Neural progenitor cell (in vitro differentiated cells): ENCODE results near the gene SLC6A18. TPM values are rescaled to one million over a fixed set of nuclear protein-coding genes. Genes with fewer than 3 reads are reported as not detected.

Experiments
- DNase-seq: peaks from one replicate; pipeline ENCODE4 v3.0.0-alpha.2; 2016; ENCODE audit warnings: low spot score
- H2AFZ ChIP-seq: fragments of 200-600 bp; sonication (generic); replicated peaks from 2 replicates; pipeline ENCODE4 v1.6.1; 2016; ENCODE audit warnings: antibody characterized with exemption
- H3F3A ChIP-seq: fragments of 200-600 bp; sonication (generic); 2 replicates; pipeline ENCODE4 v1.6.1; 2016; ENCODE audit warnings: antibody characterized with exemption, low read depth
- H3K27ac ChIP-seq: fragments of 200-600 bp; sonication (generic); 2 replicates; pipeline ENCODE4 v1.5.1; 2016; ENCODE audit warnings: mild to moderate bottlenecking
- H3K27me3 ChIP-seq: fragments of 200-600 bp; sonication (generic); 2 replicates; pipeline ENCODE4 v1.6.1; 2016; ENCODE audit warnings: mild to moderate bottlenecking, moderate library complexity
- H3K36me3 ChIP-seq: fragments of 200-600 bp; sonication (generic); 2 replicates; pipeline ENCODE4 v1.5.1; 2016
- H3K4me1 ChIP-seq: fragments of 200-600 bp; sonication (generic); 2 replicates; pipeline ENCODE4 v1.6.1; 2016; ENCODE audit warnings: mixed run types
- H3K4me2 ChIP-seq: fragments of 200-600 bp; sonication (generic); 2 replicates; pipeline ENCODE4 v1.6.1; 2016
- H3K4me3 ChIP-seq: fragments of 200-600 bp; sonication (generic); 2 replicates; pipeline ENCODE4 v1.5.1; 2016
- H3K79me2 ChIP-seq: fragments of 200-600 bp; sonication (generic); 2 replicates; pipeline ENCODE4 v1.6.1; 2016; ENCODE audit warnings: low read depth
- H3K9ac ChIP-seq: fragments of 200-600 bp; sonication (generic); 2 replicates; pipeline ENCODE4 v1.6.1; 2016
- H3K9me3 ChIP-seq: fragments of 200-600 bp; sonication (generic); 2 replicates; pipeline ENCODE4 v1.5.1; 2016; ENCODE audit warnings: low read depth
- H4K20me1 ChIP-seq: fragments of 200-600 bp; sonication (generic); 2 replicates; pipeline ENCODE4 v1.6.1; 2016; ENCODE audit warnings: low read depth
- H3K27ac Mint-ChIP-seq: 3 replicates; pipeline ENCODE4 v1.8.0; 2021; ENCODE audit warnings: mixed read lengths
- H3K27me3 Mint-ChIP-seq: 2 replicates; pipeline ENCODE4 v1.8.0; 2022; ENCODE audit warnings: low read depth, mild to moderate bottlenecking, inconsistent platforms, moderate library complexity, mixed read lengths; ENCODE audit not compliant: insufficient read depth
- H3K36me3 Mint-ChIP-seq: 3 replicates; pipeline ENCODE4 v1.8.0; 2021; ENCODE audit warnings: mixed read lengths
- H3K4me1 Mint-ChIP-seq: 3 replicates; pipeline ENCODE4 v1.8.0; 2021; ENCODE audit warnings: mixed read lengths
- H3K4me3 Mint-ChIP-seq: 3 replicates; pipeline ENCODE4 v1.8.0; 2021; ENCODE audit warnings: mild to moderate bottlenecking, moderate library complexity, mixed read lengths
- H3K9me3 Mint-ChIP-seq: 3 replicates; pipeline ENCODE4 v1.8.0; 2020; ENCODE audit warnings: mixed read lengths
- EZH2 ChIP-seq: fragments of 200-600 bp; sonication (generic); IDR thresholded peaks from 2 replicates; pipeline ENCODE4 v1.6.1; 2017; ENCODE audit warnings: antibody characterized with exemption, mild to moderate bottlenecking, moderate library complexity
- EZH2phosphoT487 ChIP-seq: fragments of 200-600 bp; sonication (generic); IDR thresholded peaks from 2 replicates; pipeline ENCODE4 v1.6.1; 2017; ENCODE audit warnings: antibody characterized with exemption
- total RNA-seq: library from RNA; depleted of rRNA; stranded (reverse); fragments of >200 nt; gene quantifications from 2 replicates; pipeline ENCODE4 v1.2.3, GENCODE V29; 2015; ENCODE audit warnings: low replicate concordance
- TF ChIP-seq, protein P1 (sequence below): fragments of 200-600 bp; sonication (generic); IDR thresholded peaks from 2 replicates; pipeline ENCODE4 v1.5.1; 2017; ENCODE audit warnings: antibody characterized with exemption, mild to moderate bottlenecking

SLC6A18 gene
- total RNA-seq, 1 donor from 2014 or later = not detected

DNA sequence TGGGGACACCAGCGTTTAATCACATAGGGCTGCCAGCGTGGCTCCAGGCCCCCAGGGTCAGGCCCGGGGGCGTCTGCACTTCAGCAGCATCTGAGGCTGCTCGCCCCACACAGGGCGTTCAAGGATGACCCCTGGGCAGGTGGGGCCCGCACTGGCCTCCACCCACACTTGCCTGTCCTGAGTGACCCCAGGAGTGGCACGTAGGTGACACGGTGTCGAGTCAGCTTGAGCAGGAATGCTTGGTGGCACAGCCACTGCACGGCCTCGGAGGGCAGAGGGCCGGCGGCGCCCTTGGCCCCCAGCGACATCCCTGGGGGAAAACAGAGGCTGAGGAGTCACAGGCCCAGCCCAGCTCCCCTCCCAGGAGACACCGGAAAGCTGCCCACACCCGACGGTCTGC, 29.0 kb downstream of the SLC6A18 start:
- no peak overlapping the region for H3K27ac Mint-ChIP-seq
- Histone ChIP-seq H3K36me3 (no peaks in the 10 kb centered on the region), H3K4me2 (no peak overlapping the region), H3K27ac (no peak overlapping the region), H3K9ac (no peak overlapping the region), H2AFZ (no peak overlapping the region), H4K20me1 (no peaks in the 10 kb centered on the region), H3K27me3 (no peaks in the 10 kb centered on the region), H3F3A (no peaks in the 10 kb centered on the region), H3K4me1 (no peaks in the 10 kb centered on the region), H3K4me3 (no peak overlapping the region), H3K79me2 (no peaks in the 10 kb centered on the region), H3K9me3 (no peaks in the 10 kb centered on the region)
- H3K27me3 Mint-ChIP-seq = peaks cover 6% of the 10 kb centered on the region
- no peak overlapping the region for H3K4me3 Mint-ChIP-seq
- DNase-seq = no peak
- TF ChIP-seq EZH2 (no peak), EZH2phosphoT487 (no peak)
- TF ChIP-seq, protein P1, sequence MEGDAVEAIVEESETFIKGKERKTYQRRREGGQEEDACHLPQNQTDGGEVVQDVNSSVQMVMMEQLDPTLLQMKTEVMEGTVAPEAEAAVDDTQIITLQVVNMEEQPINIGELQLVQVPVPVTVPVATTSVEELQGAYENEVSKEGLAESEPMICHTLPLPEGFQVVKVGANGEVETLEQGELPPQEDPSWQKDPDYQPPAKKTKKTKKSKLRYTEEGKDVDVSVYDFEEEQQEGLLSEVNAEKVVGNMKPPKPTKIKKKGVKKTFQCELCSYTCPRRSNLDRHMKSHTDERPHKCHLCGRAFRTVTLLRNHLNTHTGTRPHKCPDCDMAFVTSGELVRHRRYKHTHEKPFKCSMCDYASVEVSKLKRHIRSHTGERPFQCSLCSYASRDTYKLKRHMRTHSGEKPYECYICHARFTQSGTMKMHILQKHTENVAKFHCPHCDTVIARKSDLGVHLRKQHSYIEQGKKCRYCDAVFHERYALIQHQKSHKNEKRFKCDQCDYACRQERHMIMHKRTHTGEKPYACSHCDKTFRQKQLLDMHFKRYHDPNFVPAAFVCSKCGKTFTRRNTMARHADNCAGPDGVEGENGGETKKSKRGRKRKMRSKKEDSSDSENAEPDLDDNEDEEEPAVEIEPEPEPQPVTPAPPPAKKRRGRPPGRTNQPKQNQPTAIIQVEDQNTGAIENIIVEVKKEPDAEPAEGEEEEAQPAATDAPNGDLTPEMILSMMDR = no peak
- H3K36me3 Mint-ChIP-seq = no peaks in the 10 kb centered on the region
- H3K9me3 Mint-ChIP-seq = no peaks in the 10 kb centered on the region
- no peaks in the 10 kb centered on the region for H3K4me1 Mint-ChIP-seq

DNA sequence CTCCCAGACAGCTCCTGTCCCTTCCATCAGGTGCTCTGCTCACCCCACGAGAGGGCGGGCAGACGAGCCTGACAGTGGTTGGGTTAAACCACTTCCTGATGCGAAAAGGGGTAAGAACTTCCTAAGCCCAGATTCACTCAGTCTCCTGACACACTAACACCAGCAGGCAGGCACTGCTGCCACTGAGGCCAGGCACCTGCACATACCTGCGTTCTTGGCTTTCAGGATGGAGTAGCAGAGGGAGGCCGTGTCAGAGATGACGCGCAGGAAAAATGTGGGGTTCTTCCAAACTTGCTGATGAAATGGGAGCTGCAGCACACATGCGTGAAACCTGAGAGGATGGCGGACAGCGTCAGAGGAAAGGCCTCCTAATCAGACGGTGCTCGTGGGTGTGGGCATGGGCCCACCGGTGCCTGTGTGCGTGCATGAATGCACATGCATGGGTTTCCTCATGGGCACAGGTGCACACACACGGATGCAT, 29.9 kb downstream of the SLC6A18 start:
- TF ChIP-seq, protein P1 = no peak
- TF ChIP-seq EZH2phosphoT487 (no peak), EZH2 (no peak)
- Histone ChIP-seq H3K27me3 (no peaks in the 10 kb centered on the region), H2AFZ (no peak overlapping the region), H4K20me1 (no peaks in the 10 kb centered on the region), H3K36me3 (no peaks in the 10 kb centered on the region), H3K27ac (no peak overlapping the region), H3K9ac (no peak overlapping the region), H3K9me3 (no peaks in the 10 kb centered on the region), H3K4me2 (no peak overlapping the region), H3K4me3 (no peak overlapping the region), H3K79me2 (no peaks in the 10 kb centered on the region), H3F3A (no peaks in the 10 kb centered on the region), H3K4me1 (no peaks in the 10 kb centered on the region)
- Mint-ChIP-seq H3K4me1 (no peaks in the 10 kb centered on the region), H3K27me3 (peaks cover 2% of the 10 kb centered on the region), H3K27ac (no peak overlapping the region), H3K9me3 (no peaks in the 10 kb centered on the region), H3K4me3 (no peak overlapping the region), H3K36me3 (no peaks in the 10 kb centered on the region)
- no peak for DNase-seq

DNA sequence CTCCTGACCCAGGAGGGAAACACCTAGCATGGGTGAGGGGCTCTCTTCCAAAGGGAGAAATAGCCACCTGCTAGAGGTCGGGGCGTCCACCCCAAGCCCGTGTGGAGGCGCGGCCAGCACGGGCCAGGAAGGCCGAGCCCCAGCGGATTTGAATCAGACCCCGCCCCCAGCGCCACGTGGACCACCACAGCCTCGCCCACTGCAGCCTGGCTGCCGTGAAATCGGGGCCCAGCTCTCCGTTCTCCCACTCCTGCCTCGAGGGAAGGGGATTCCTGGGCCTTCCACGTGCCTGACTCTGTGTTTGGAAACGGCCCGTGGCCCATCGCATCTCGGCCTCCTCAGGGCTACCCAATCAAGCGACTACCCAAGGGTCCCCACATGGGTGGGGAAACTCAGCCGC, 31.6 kb downstream of the SLC6A18 start:
- no peak overlapping the region for H3K27ac ChIP-seq
- no peak overlapping the region for H2AFZ ChIP-seq
- no peak overlapping the region for H3K4me3 ChIP-seq
- no peaks in the 10 kb centered on the region for H3K36me3 Mint-ChIP-seq
- H3K4me1 ChIP-seq = no peaks in the 10 kb centered on the region
- H3K9me3 Mint-ChIP-seq = no peaks in the 10 kb centered on the region
- H3K4me2 ChIP-seq = no peak overlapping the region
- no peaks in the 10 kb centered on the region for H3F3A ChIP-seq
- H3K27ac Mint-ChIP-seq = no peak overlapping the region
- H3K79me2 ChIP-seq = no peaks in the 10 kb centered on the region
- TF ChIP-seq, protein P1 = no peak
- TF ChIP-seq EZH2 (no peak), EZH2phosphoT487 (no peak)
- no peaks in the 10 kb centered on the region for H3K4me1 Mint-ChIP-seq
- H3K4me3 Mint-ChIP-seq = no peak overlapping the region
- H3K27me3 ChIP-seq = no peaks in the 10 kb centered on the region
- H3K36me3 ChIP-seq = no peaks in the 10 kb centered on the region
- no peaks in the 10 kb centered on the region for H3K9me3 ChIP-seq
- no peaks in the 10 kb centered on the region for H4K20me1 ChIP-seq
- DNase-seq = no peak
- H3K9ac ChIP-seq = no peak overlapping the region
- H3K27me3 Mint-ChIP-seq = peaks cover 2% of the 10 kb centered on the region
